Activated CD8-positive, alpha-beta T cell treated with anti-CD3 and anti-CD28 coated beads, Interleukin-2, amount 10 ng/mL, durations not matched to agents 7 days and 5 days (primary cell): ENCODE data around the gene RASSF5. TPM values are rescaled to one million over a fixed set of nuclear protein-coding genes. Genes with fewer than 3 reads are reported as not detected.
A peak's percentile ranks its signal among the peaks of the same experiment; 100 is the strongest.

Experiments used
- ATAC-seq: fragments of 150-1000 bp; cut with Tn5 transposase; one replicate; pipeline ENCODE4 v1.10.0; 2021; ENCODE audit warnings: moderate library complexity
- CTCF ChIA-PET: fragments of 350-600 bp; sonication (Branson Sonifier 250); formaldehyde crosslinking; loops from one replicate; lab custom pipeline; 2021; ENCODE audit warnings: antibody characterized with exemption; lab: Charles Lee
- POLR2A ChIA-PET: fragments of 350-600 bp; sonication (Branson Sonifier 250); formaldehyde crosslinking; loops from one replicate; lab custom pipeline; 2021; ENCODE audit warnings: antibody characterized with exemption; lab: Charles Lee
- DNase-seq: peaks from one replicate; pipeline ENCODE4 v3.0.0-alpha.2; 2020
- H3K27ac Mint-ChIP-seq: one replicate; pipeline ENCODE4 v1.8.0; 2021; ENCODE audit warnings: mild to moderate bottlenecking, mixed read lengths
- H3K27me3 Mint-ChIP-seq: one replicate; pipeline ENCODE4 v1.8.0; 2021; ENCODE audit warnings: low read depth, mixed read lengths
- H3K36me3 Mint-ChIP-seq: one replicate; pipeline ENCODE4 v1.8.0; 2021; ENCODE audit warnings: low read depth, mixed read lengths
- H3K4me1 Mint-ChIP-seq: one replicate; pipeline ENCODE4 v1.8.0; 2021; ENCODE audit warnings: low read depth, mixed read lengths
- H3K4me3 Mint-ChIP-seq: one replicate; pipeline ENCODE4 v1.8.0; 2021; ENCODE audit warnings: mild to moderate bottlenecking, mixed read lengths
- H3K9me3 Mint-ChIP-seq: one replicate; pipeline ENCODE4 v1.8.0; 2022; ENCODE audit warnings: mixed read lengths; ENCODE audit not compliant: insufficient read depth
- total RNA-seq, 2 experiments: library from RNA; stranded (reverse); gene quantifications; one replicate each; pipeline ENCODE4 v1.2.3, GENCODE V29; 2021

Gene RASSF5
- total RNA-seq, 2 experiments from 2014 or later = 192 to 195 TPM

DNA sequence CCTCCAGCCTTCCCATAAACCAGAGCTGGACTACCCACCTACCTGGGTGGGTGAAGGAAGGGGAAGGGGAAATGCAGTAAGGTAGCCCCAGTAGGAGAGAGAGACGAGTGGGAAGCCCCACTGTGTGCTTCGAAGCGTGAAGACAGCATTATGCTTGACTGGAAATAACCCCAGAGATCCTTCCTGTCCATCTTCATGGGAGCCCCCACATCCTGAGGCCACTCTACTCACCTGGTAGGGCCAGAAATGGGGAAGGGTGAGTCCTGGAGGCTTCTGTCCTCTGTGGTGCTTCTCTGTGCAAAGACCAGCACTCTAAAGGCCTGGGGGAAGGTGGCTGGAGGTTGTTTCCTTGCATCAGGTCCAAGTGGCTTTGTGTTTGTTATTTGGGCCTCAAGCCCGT lies 10.0 kb upstream of the RASSF5 start:
- ATAC-seq (no peak), DNase-seq (no peak)
- H3K27me3 Mint-ChIP-seq = no peaks in the 10 kb centered on the region
- H3K36me3 Mint-ChIP-seq = peaks cover 55% of the 10 kb centered on the region
- H3K27ac Mint-ChIP-seq = no peak overlapping the region
- CTCF ChIA-PET = interaction anchor here (0.8 to 1.9 kb wide), 3 partner anchors 8 to 162 kb away, joined by 3 to 7 read pairs (median 3); no protein-coding TSS in a partner anchor
- H3K4me1 Mint-ChIP-seq = peaks cover 7% of the 10 kb centered on the region
- no peak overlapping the region for H3K4me3 Mint-ChIP-seq
- POLR2A ChIA-PET = interaction anchor here (0.6 to 2.1 kb wide), 2 partner anchors 18 to 61 kb away, joined by 3 to 5 read pairs; no protein-coding TSS in a partner anchor
- no peaks in the 10 kb centered on the region for H3K9me3 Mint-ChIP-seq

DNA sequence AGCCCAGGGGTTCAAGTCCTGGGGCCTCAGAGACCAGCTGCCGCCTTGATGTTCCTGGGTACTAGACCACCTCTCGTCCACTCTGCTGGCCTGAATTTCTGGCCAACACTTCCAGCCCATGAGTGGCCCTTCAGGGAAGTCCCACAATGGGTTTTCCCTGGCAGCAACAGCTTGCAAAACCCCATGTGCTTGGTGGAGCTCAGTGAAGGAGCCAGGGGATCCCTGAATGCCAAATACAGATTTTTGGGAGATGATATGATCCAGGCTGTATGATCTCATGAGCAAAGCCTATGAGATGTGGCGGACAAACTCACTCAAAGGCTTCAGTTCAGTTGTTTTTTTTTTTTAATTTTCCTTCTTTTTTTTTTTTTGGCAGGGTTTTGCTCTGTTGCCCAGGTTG lies 9.6 kb upstream of the RASSF5 start:
- Mint-ChIP-seq H3K27ac (no peak overlapping the region), H3K4me1 (peaks cover 7% of the 10 kb centered on the region), H3K4me3 (no peak overlapping the region), H3K36me3 (peaks cover 51% of the 10 kb centered on the region), H3K9me3 (no peaks in the 10 kb centered on the region), H3K27me3 (no peaks in the 10 kb centered on the region)
- DNase-seq (no peak), ATAC-seq (no peak)
- POLR2A ChIA-PET = interaction anchor here (0.6 to 2.1 kb wide), 2 partner anchors 18 to 62 kb away, joined by 3 to 5 read pairs; no protein-coding TSS in a partner anchor
- CTCF ChIA-PET = interaction anchor here (0.8 to 2.3 kb wide), 4 partner anchors 8 to 162 kb away, joined by 3 to 7 read pairs (median 4); no protein-coding TSS in a partner anchor

DNA sequence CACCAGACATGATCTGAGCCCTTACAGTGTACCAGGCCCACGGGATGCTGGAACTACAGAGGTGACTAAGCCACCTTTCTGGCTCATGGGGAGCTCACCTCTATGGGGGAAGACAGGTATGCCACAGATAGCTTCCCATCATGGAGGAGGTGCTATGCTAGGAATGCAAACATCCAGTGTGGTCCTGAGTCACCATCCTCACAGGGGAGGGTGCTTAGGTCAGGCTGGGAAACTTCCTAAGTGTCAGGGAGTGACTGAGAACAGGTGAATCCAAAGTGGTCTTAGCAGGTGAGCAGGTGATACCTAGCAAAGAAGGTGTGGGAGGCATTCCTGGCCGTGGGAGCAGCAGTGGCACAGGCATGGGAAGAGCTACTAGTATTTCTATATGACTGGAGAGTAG lies 8.6 kb upstream of the RASSF5 start:
- Mint-ChIP-seq H3K4me1 (peaks cover 13% of the 10 kb centered on the region), H3K27me3 (no peaks in the 10 kb centered on the region), H3K9me3 (no peaks in the 10 kb centered on the region), H3K27ac (no peak overlapping the region), H3K36me3 (peaks cover 43% of the 10 kb centered on the region), H3K4me3 (no peak overlapping the region)
- ATAC-seq = no peak
- ChIA-PET POLR2A (interaction anchor here (2.1 kb wide), 1 partner anchor 19 kb away, joined by 5 read pairs; no protein-coding TSS in a partner anchor), CTCF (interaction anchor here (1.1 to 2.3 kb wide), 5 partner anchors 8 to 161 kb away, joined by 3 to 10 read pairs (median 6); no protein-coding TSS in a partner anchor)
- no peak for DNase-seq

DNA sequence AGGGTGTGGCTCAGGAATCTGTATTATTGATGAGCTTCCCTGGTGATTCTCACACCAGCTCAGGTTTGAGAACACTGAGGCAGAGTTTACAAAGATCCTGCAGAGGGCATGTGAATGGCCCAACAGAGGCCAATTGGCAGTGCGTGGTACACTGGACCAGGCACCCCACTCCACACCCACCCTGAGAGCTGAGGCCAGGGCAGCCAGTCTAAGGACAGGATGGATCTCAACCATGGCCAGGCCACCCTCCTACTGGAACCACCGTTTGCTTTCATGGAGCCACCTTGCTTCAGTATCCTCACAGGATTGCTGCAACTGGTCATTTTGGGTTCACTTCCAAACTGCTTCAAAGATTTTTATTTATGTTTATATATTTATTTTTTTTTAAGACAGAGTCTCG lies 7.3 kb upstream of the RASSF5 start:
- ATAC-seq (no peak), DNase-seq (no peak)
- peaks cover 24% of the 10 kb centered on the region for H3K4me1 Mint-ChIP-seq
- no peaks in the 10 kb centered on the region for H3K9me3 Mint-ChIP-seq
- H3K36me3 Mint-ChIP-seq = peaks cover 42% of the 10 kb centered on the region
- CTCF ChIA-PET = interaction anchor here (0.8 to 2.3 kb wide), 5 partner anchors 9 to 164 kb away, joined by 3 to 10 read pairs (median 4); no protein-coding TSS in a partner anchor
- POLR2A ChIA-PET = no interaction called here
- H3K27ac Mint-ChIP-seq = no peak overlapping the region
- H3K27me3 Mint-ChIP-seq = no peaks in the 10 kb centered on the region
- H3K4me3 Mint-ChIP-seq = no peak overlapping the region

DNA sequence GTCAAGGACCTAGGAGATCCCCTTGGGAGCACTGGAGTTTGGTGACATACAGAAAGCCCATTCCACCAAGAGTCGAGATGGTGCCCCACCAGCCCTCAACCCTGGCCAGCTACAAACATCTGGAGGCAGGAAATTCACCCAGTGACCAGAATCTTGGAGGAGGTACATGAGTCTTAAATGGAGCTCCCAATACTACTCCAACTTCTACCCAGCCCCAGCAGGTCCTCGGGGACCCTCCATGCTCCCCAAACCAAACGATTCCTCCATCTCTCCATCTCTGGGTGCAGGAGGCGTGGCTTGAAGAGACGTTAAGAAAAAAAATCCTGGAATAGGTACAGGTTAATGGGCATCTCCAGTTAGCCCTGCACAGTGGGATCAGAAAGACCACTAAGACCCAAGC lies 5.5 kb upstream of the RASSF5 start:
- ChIA-PET CTCF (interaction anchor here (1.1 to 2.8 kb wide), 4 partner anchors 11 to 108 kb away, joined by 3 to 14 read pairs (median 4); no protein-coding TSS in a partner anchor), POLR2A (interaction anchor here (0.6 to 1.2 kb wide), 2 partner anchors 12 to 31 kb away, joined by 3 to 6 read pairs; no protein-coding TSS in a partner anchor)
- Mint-ChIP-seq H3K4me3 (no peak overlapping the region), H3K36me3 (peaks cover 29% of the 10 kb centered on the region), H3K9me3 (no peaks in the 10 kb centered on the region), H3K27me3 (no peaks in the 10 kb centered on the region), H3K27ac (no peak overlapping the region), H3K4me1 (peaks cover 37% of the 10 kb centered on the region)
- DNase-seq = no peak
- ATAC-seq = no peak

DNA sequence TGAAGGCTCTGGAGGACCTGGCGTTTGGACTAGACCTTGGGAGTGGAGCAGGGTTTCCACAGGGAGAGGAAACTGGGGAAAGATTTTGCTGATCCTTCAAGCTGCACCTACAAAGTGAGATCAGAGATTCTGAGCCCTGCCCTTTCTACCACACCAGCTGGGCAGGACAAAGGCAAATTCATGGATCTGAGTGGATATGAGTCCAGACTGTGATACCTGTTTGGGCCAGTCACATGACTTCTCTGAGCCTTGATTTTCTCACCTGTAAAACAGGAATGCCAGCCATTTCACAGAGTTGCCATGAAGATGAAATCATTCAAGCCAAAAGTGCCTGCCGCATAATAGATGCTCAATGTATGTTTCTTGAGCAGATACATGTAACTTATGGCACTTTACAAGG lies 4.9 kb upstream of the RASSF5 start:
- Mint-ChIP-seq H3K36me3 (peaks cover 25% of the 10 kb centered on the region), H3K27ac (no peak overlapping the region), H3K27me3 (no peaks in the 10 kb centered on the region), H3K9me3 (no peaks in the 10 kb centered on the region), H3K4me1 (peaks cover 38% of the 10 kb centered on the region), H3K4me3 (no peak overlapping the region)
- DNase-seq (no peak), ATAC-seq (no peak)
- ChIA-PET CTCF (interaction anchor here (1.1 to 2.8 kb wide), 6 partner anchors 12 to 162 kb away, joined by 3 to 14 read pairs (median 4); partner anchors contain the start of gene IKBKE), POLR2A (interaction anchor here (0.6 to 1.2 kb wide), 2 partner anchors 12 to 31 kb away, joined by 3 to 6 read pairs; no protein-coding TSS in a partner anchor)

DNA sequence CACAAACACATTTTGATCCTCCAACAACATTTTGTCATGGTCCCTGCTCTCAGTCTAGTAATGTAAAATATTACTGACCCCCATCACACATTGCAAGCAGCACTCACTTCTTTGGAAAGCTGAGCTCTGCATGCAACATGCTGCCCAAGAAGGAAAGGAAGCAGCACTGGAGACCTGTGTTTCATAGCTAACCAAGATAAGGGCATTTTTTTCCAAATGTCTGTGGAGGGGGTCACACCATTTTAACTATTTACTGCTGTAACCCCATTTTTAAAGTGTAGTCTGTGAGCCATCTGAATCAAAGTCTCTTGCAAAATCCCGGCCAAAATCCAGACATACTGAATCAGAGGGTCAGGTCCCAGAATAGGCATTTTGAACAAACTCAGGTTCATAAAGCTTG lies 4.5 kb upstream of the RASSF5 start:
- ATAC-seq (no peak), DNase-seq (no peak)
- Mint-ChIP-seq H3K4me1 (peaks cover 38% of the 10 kb centered on the region), H3K27me3 (peaks cover under 1% of the 10 kb centered on the region), H3K4me3 (no peak overlapping the region), H3K9me3 (no peaks in the 10 kb centered on the region), H3K36me3 (peaks cover 25% of the 10 kb centered on the region), H3K27ac (no peak overlapping the region)
- ChIA-PET CTCF (interaction anchor here (1.0 to 2.8 kb wide), 7 partner anchors 8 to 161 kb away, joined by 3 to 14 read pairs (median 4); partner anchors contain the start of gene IKBKE), POLR2A (interaction anchor here (0.8 to 1.2 kb wide), 2 partner anchors 13 to 78 kb away, joined by 3 to 6 read pairs; no protein-coding TSS in a partner anchor)

DNA sequence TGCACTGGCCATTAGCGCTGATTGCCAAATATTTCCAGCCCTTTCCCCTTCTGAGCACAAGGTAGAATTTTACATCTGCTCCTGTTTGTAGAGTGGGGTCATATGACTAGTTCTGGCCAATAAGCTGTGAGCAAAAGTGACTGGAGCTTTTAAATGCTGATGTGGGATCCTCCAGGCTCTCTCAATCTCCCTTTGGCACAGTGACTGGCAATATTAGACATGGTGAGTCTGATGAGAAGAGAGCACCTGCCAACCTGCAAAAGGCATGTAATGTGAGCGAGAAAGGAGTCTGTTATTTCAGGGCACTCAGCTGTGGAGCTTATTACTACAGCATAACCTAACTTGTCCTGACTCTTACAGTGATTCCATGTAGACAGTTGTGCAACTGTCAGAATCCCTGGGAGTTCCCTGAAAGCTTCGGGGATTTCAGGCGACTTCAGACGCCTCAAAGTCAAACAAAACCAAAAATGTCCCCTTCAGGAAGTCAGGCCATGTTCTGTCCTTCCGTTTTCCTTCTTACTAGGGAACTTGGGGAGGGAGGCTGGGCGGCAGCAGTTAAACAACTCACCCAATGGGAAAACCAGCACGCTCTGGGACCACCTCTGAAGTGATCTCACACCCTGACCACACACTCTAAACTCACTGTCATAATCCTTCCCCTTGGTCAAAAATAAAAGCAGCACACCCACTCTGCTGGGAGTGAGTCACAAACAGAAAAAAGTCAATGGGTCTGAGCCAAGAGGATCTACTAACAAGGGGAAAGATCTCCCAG lies 3.6 kb upstream of the RASSF5 start:
- POLR2A ChIA-PET = interaction anchor here (0.7 to 1.2 kb wide), 5 partner anchors 9 to 77 kb away, joined by 3 to 4 read pairs (median 3); no protein-coding TSS in a partner anchor
- no peaks in the 10 kb centered on the region for H3K9me3 Mint-ChIP-seq
- peaks cover 10% of the 10 kb centered on the region for H3K27me3 Mint-ChIP-seq
- H3K4me1 Mint-ChIP-seq = peaks cover 44% of the 10 kb centered on the region
- peak overlapping the region; percentile 53 for H3K27ac Mint-ChIP-seq
- peak overlapping the region; percentile 9 for H3K4me3 Mint-ChIP-seq
- DNase-seq (peak; percentile 56), ATAC-seq (peak; percentile 22)
- CTCF ChIA-PET = interaction anchor here (1.0 to 2.8 kb wide), 8 partner anchors 9 to 155 kb away, joined by 3 to 14 read pairs (median 4); partner anchors contain the start of gene IKBKE
- H3K36me3 Mint-ChIP-seq = peaks cover 19% of the 10 kb centered on the region

DNA sequence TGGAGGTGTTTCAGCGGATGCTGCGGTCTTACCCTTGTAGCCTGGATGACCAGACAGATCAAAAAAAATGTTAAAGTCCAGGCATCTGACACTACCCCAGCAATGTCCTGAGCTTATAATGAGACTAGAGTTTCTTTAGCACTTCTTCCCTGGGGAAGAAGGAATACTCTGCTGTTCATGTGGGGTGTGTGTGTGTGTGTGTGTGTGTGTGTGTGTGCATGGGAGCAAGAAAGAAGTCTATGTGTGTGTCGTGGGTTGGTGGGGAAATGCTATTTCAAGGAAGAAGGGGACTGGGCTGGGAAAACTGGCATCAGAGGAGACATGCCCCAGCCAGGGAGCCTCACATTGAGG lies 3.0 kb upstream of the RASSF5 start:
- Mint-ChIP-seq H3K36me3 (peaks cover 17% of the 10 kb centered on the region), H3K9me3 (no peaks in the 10 kb centered on the region), H3K27ac (peak overlapping the region; percentile 53), H3K4me3 (peak overlapping the region; percentile 9), H3K27me3 (peaks cover 15% of the 10 kb centered on the region), H3K4me1 (peaks cover 45% of the 10 kb centered on the region)
- DNase-seq (no peak), ATAC-seq (no peak)
- POLR2A ChIA-PET = interaction anchor here (0.7 to 1.2 kb wide), 2 partner anchors 9 to 12 kb away, joined by 3 to 4 read pairs; no protein-coding TSS in a partner anchor
- CTCF ChIA-PET = interaction anchor here (1.0 to 2.8 kb wide), 5 partner anchors 14 to 154 kb away, joined by 3 to 14 read pairs (median 5); partner anchors contain the start of gene IKBKE

DNA sequence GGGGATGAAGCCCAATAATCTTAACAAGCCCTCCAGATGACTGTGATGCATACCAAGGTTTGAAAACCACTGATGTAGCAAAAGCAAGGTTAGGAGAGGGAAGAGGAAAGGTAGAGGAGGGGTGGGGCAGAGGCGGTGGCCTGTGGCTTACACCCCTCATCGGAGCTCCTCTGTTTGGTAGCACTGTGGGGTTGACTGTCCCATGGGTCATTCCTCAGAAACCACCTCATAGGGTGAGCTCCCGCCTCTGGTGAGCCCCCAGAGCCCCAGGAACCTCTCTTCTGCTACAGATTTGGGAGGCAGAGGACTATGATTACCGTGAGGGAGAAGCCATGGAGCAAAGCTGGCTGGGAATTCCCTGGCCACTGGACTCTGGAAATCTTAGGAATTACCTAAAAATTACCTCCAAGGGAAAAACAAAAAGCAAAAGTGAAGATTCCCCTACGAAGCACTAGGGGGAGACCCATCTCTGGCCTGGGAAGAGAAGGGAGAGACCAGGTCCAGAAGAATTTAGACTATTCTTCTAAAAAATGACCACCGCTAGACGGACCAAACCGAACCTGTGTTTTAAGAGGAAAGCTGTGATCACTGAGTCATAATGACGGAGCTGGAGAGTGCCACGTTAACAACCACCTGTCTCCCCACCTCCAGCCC lies 1.5 kb upstream of the RASSF5 start:
- Mint-ChIP-seq H3K4me3 (peak overlapping the region; percentile 73), H3K27me3 (peaks cover 25% of the 10 kb centered on the region), H3K4me1 (peaks cover 45% of the 10 kb centered on the region), H3K9me3 (no peaks in the 10 kb centered on the region), H3K36me3 (peaks cover 12% of the 10 kb centered on the region), H3K27ac (no peak overlapping the region)
- CTCF ChIA-PET = interaction anchor here (0.6 to 1.9 kb wide), 16 partner anchors 8 to 158 kb away, joined by 3 to 15 read pairs (median 4); partner anchors contain the start of genes DYRK3 and IKBKE
- no peak for DNase-seq
- POLR2A ChIA-PET = interaction anchor here (1.0 to 2.3 kb wide), 3 partner anchors 9 to 16 kb away, joined by 3 to 8 read pairs (median 6); no protein-coding TSS in a partner anchor
- ATAC-seq = no peak
